SK-N-SH (cell line): ENCODE results near the gene FBXO42.

Experiments used
- CHD2 ChIP-seq: fragments of 150-350 bp; IDR thresholded peaks from 2 replicates; pipeline ENCODE4 v1.6.1; 2018; ENCODE audit warnings: low read length; ENCODE audit not compliant: partially characterized antibody
- ELF1 ChIP-seq: IDR thresholded peaks from 2 replicates; pipeline ENCODE4 v1.4.0; 2012
- EP300 ChIP-seq, 2 experiments: IDR thresholded peaks; 2 replicates each; pipeline versions ENCODE4 v1.4.0 to v1.6.1; 2012; ENCODE audit warnings: borderline replicate concordance in 1 of 2, low read depth in 1 of 2, low read length in 1 of 2
- GABPA ChIP-seq: IDR thresholded peaks from 2 replicates; pipeline ENCODE4 v1.4.0; 2012; ENCODE audit warnings: low read depth, mild to moderate bottlenecking
- JUND ChIP-seq: IDR thresholded peaks from 2 replicates; pipeline ENCODE4 v1.4.0; 2012
- MXI1 ChIP-seq: IDR thresholded peaks from 2 replicates; pipeline ENCODE4 v1.6.1; 2012; ENCODE audit warnings: mild to moderate bottlenecking, low read depth, low read length, improper control_type of control experiment
- POLR2AphosphoS5 ChIP-seq: IDR thresholded peaks from 2 replicates; pipeline ENCODE4 v1.6.1; 2012; ENCODE audit warnings: low read depth, low read length
- RCOR1 ChIP-seq: fragments of 150-350 bp; IDR thresholded peaks from 2 replicates; pipeline ENCODE4 v1.6.1; 2017; ENCODE audit warnings: antibody characterized with exemption, low read length
- RFX5 ChIP-seq: IDR thresholded peaks from 2 replicates; pipeline ENCODE4 v1.6.1; 2012; ENCODE audit warnings: mild to moderate bottlenecking, improper control_type of control experiment, low read length
- SIN3A ChIP-seq: IDR thresholded peaks from 2 replicates; pipeline ENCODE4 v1.6.1; 2012; ENCODE audit warnings: low read depth, mild to moderate bottlenecking, low read length, moderate library complexity, borderline replicate concordance
- SMC3 ChIP-seq: IDR thresholded peaks from 2 replicates; pipeline ENCODE4 v1.6.1; 2012; ENCODE audit warnings: low read depth, low read length, improper control_type of control experiment
- TAF1 ChIP-seq: IDR thresholded peaks from 2 replicates; pipeline ENCODE4 v1.6.1; 2012; ENCODE audit warnings: low read depth, mild to moderate bottlenecking, low read length, moderate library complexity, borderline replicate concordance
- TF ChIP-seq, protein P1 (sequence below): fragments of 200-600 bp; sonication (generic); IDR thresholded peaks from 2 replicates; pipeline ENCODE4 v1.6.1; 2017; ENCODE audit warnings: antibody characterized with exemption, mild to moderate bottlenecking, moderate library complexity
- TF ChIP-seq, protein P2 (sequence below): IDR thresholded peaks from 2 replicates; pipeline ENCODE4 v1.6.1; 2012; ENCODE audit warnings: mild to moderate bottlenecking, low read depth, low read length, moderate library complexity

DNA sequence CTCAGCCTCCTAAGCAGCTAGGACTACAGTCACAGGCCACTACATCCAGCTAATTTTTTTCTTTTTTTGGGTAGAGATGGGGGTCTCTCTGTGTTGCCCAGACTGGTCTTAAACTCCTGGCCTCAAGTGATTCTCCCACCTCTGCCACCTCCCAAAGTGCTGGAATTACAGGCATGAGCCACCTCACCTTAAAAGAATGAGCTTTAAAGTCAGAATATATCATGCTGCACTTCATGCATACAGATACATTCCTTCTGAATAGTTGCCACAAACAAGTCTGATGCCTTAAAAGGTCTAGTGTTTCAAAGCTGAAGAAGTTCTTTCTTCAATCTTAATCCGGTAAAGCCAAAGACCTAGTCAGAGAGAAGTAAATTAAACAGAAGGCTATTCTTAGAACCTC, 91.5 kb downstream of the FBXO42 start:
- TF ChIP-seq, protein P1, sequence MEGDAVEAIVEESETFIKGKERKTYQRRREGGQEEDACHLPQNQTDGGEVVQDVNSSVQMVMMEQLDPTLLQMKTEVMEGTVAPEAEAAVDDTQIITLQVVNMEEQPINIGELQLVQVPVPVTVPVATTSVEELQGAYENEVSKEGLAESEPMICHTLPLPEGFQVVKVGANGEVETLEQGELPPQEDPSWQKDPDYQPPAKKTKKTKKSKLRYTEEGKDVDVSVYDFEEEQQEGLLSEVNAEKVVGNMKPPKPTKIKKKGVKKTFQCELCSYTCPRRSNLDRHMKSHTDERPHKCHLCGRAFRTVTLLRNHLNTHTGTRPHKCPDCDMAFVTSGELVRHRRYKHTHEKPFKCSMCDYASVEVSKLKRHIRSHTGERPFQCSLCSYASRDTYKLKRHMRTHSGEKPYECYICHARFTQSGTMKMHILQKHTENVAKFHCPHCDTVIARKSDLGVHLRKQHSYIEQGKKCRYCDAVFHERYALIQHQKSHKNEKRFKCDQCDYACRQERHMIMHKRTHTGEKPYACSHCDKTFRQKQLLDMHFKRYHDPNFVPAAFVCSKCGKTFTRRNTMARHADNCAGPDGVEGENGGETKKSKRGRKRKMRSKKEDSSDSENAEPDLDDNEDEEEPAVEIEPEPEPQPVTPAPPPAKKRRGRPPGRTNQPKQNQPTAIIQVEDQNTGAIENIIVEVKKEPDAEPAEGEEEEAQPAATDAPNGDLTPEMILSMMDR = no peak
- TF ChIP-seq GABPA (no peak), MXI1 (no peak), SIN3A (no peak), POLR2AphosphoS5 (no peak), SMC3 (no peak), JUND (peak; percentile 37), EP300 (IDR thresholded peaks at IDR 0.05; ENCODE audit: borderline replicate concordance in 1 of 2, low read depth in 1 of 2, low read length in 1 of 2) (no peak), ELF1 (no peak), RFX5 (no peak), CHD2 (no peak), TAF1 (no peak), RCOR1 (no peak)
- TF ChIP-seq, protein P2, sequence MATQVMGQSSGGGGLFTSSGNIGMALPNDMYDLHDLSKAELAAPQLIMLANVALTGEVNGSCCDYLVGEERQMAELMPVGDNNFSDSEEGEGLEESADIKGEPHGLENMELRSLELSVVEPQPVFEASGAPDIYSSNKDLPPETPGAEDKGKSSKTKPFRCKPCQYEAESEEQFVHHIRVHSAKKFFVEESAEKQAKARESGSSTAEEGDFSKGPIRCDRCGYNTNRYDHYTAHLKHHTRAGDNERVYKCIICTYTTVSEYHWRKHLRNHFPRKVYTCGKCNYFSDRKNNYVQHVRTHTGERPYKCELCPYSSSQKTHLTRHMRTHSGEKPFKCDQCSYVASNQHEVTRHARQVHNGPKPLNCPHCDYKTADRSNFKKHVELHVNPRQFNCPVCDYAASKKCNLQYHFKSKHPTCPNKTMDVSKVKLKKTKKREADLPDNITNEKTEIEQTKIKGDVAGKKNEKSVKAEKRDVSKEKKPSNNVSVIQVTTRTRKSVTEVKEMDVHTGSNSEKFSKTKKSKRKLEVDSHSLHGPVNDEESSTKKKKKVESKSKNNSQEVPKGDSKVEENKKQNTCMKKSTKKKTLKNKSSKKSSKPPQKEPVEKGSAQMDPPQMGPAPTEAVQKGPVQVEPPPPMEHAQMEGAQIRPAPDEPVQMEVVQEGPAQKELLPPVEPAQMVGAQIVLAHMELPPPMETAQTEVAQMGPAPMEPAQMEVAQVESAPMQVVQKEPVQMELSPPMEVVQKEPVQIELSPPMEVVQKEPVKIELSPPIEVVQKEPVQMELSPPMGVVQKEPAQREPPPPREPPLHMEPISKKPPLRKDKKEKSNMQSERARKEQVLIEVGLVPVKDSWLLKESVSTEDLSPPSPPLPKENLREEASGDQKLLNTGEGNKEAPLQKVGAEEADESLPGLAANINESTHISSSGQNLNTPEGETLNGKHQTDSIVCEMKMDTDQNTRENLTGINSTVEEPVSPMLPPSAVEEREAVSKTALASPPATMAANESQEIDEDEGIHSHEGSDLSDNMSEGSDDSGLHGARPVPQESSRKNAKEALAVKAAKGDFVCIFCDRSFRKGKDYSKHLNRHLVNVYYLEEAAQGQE = no peak
